GM23338 (cell line): Measurements from ENCODE around the gene SLC17A1. TPM values are rescaled to one million over a fixed set of nuclear protein-coding genes. Genes with fewer than 3 reads are reported as not detected.

ENCODE experiments used
- ATAC-seq: fragments of 200-7000 bp; cut with Tn5 transposase; 3 replicates; pipeline ENCODE4 v1.9.1; 2020
- DNase-seq: peaks from one replicate; pipeline ENCODE4 v3.0.0-alpha.2; 2015; ENCODE audit warnings: low spot score
- H2AFZ ChIP-seq: fragments of 200-600 bp; sonication (generic); 2 replicates; pipeline ENCODE4 v1.8.0; 2016; ENCODE audit warnings: antibody characterized with exemption, mild to moderate bottlenecking, moderate library complexity
- H3F3A ChIP-seq: fragments of 200-600 bp; sonication (generic); replicated peaks from 2 replicates; pipeline ENCODE4 v1.8.0; 2017; ENCODE audit warnings: antibody characterized with exemption, mixed run types, low read depth
- H3K27ac ChIP-seq: fragments of 200-600 bp; sonication (generic); 2 replicates; pipeline ENCODE4 v1.6.1; 2016; ENCODE audit warnings: low read depth
- H3K27me3 ChIP-seq: fragments of 200-600 bp; sonication (generic); 2 replicates; pipeline ENCODE4 v1.8.0; 2016; ENCODE audit warnings: mild to moderate bottlenecking, mixed run types, moderate library complexity; ENCODE audit not compliant: insufficient read depth
- H3K36me3 ChIP-seq: fragments of 200-600 bp; sonication (generic); 2 replicates; pipeline ENCODE4 v1.8.0; 2016; ENCODE audit warnings: mild to moderate bottlenecking; ENCODE audit not compliant: insufficient read depth
- H3K4me1 ChIP-seq: fragments of 200-600 bp; sonication (generic); 2 replicates; pipeline ENCODE4 v1.8.0; 2016; ENCODE audit warnings: mild to moderate bottlenecking, moderate library complexity; ENCODE audit not compliant: insufficient read depth
- H3K4me2 ChIP-seq: fragments of 200-600 bp; sonication (generic); 2 replicates; pipeline ENCODE4 v1.7.1; 2017; ENCODE audit warnings: mixed run types
- H3K4me3 ChIP-seq: fragments of 200-600 bp; sonication (generic); 2 replicates; pipeline ENCODE4 v1.6.1; 2016; ENCODE audit warnings: mixed run types
- H3K79me2 ChIP-seq: fragments of 200-600 bp; sonication (generic); replicated peaks from 2 replicates; pipeline ENCODE4 v1.8.0; 2017; ENCODE audit warnings: mild to moderate bottlenecking; ENCODE audit not compliant: insufficient read depth
- H3K9me2 ChIP-seq: fragments of 200-600 bp; sonication (generic); 2 replicates; pipeline ENCODE4 v1.8.0; 2017; ENCODE audit not compliant: insufficient read depth
- H4K20me1 ChIP-seq: fragments of 200-600 bp; sonication (generic); replicated peaks from 2 replicates; pipeline ENCODE4 v1.8.0; 2017; ENCODE audit warnings: mild to moderate bottlenecking; ENCODE audit not compliant: insufficient read depth
- H3K27ac Mint-ChIP-seq: 2 replicates; pipeline ENCODE4 v1.8.0; 2020; ENCODE audit warnings: inconsistent platforms, mild to moderate bottlenecking, moderate library complexity, mixed read lengths
- H3K27me3 Mint-ChIP-seq: 3 replicates; pipeline ENCODE4 v1.8.0; 2022; ENCODE audit warnings: low read depth, mild to moderate bottlenecking, moderate library complexity, mixed read lengths, inconsistent platforms; ENCODE audit not compliant: insufficient read depth, poor library complexity
- H3K36me3 Mint-ChIP-seq: 3 replicates; pipeline ENCODE4 v1.8.0; 2021; ENCODE audit warnings: low read depth, mild to moderate bottlenecking, inconsistent platforms, moderate library complexity, mixed read lengths
- H3K4me1 Mint-ChIP-seq: 3 replicates; pipeline ENCODE4 v1.8.0; 2020; ENCODE audit warnings: mild to moderate bottlenecking, inconsistent platforms, mixed read lengths
- H3K4me3 Mint-ChIP-seq: 3 replicates; pipeline ENCODE4 v1.8.0; 2021; ENCODE audit warnings: moderate library complexity, mild to moderate bottlenecking, inconsistent platforms, mixed read lengths
- H3K9me3 Mint-ChIP-seq: 3 replicates; pipeline ENCODE4 v1.8.0; 2020; ENCODE audit warnings: moderate library complexity, mild to moderate bottlenecking, inconsistent platforms, mixed read lengths
- CREB1 ChIP-seq: fragments of 250-450 bp; sonication (Bioruptor Pico); IDR thresholded peaks from 2 replicates; pipeline ENCODE4 v1.5.0; 2020; ENCODE audit warnings: low read depth, mild to moderate bottlenecking, moderate library complexity
- CTCF ChIP-seq, 2 experiments: fragments of 200-600 bp in 1 of 2; sonication (generic) in 1 of 2; conservative IDR thresholded peaks; 2 replicates each; pipeline versions ENCODE4 v1.5.1 to v1.6.1; 2016 to 2017; ENCODE audit warnings: antibody characterized with exemption in 2 of 2, low read depth in 2 of 2, mild to moderate bottlenecking in 2 of 2, moderate library complexity in 1 of 2
- ETS1 ChIP-seq: IDR thresholded peaks from 2 replicates; pipeline ENCODE4 v1.6.1; 2016; ENCODE audit warnings: antibody characterized with exemption
- EZH2 ChIP-seq: fragments of 200-600 bp; sonication (generic); IDR thresholded peaks from one replicate; pipeline ENCODE4 v1.8.0; 2017; ENCODE audit warnings: antibody characterized with exemption, mild to moderate bottlenecking, low read depth; ENCODE audit not compliant: unreplicated experiment
- EZH2phosphoT487 ChIP-seq: fragments of 200-600 bp; sonication (generic); IDR thresholded peaks from one replicate; pipeline ENCODE4 v1.8.1; 2018; ENCODE audit warnings: antibody characterized with exemption; ENCODE audit not compliant: unreplicated experiment
- JUNB ChIP-seq: IDR thresholded peaks from one replicate; pipeline ENCODE4 v1.6.1; 2016; ENCODE audit warnings: antibody characterized with exemption; ENCODE audit not compliant: unreplicated experiment
- NANOG ChIP-seq: IDR thresholded peaks from 2 replicates; pipeline ENCODE4 v1.6.1; 2016; ENCODE audit warnings: antibody characterized with exemption, borderline replicate concordance
- POLR2AphosphoS5 ChIP-seq: IDR thresholded peaks from 2 replicates; pipeline ENCODE4 v1.6.1; 2016; ENCODE audit warnings: antibody characterized with exemption, low read depth
- REST ChIP-seq: IDR thresholded peaks from one replicate; pipeline ENCODE4 v1.6.1; 2018; ENCODE audit warnings: antibody characterized with exemption; ENCODE audit not compliant: unreplicated experiment
- STAT1 ChIP-seq: IDR thresholded peaks from one replicate; pipeline ENCODE4 v1.6.1; 2016; ENCODE audit warnings: antibody characterized with exemption; ENCODE audit not compliant: unreplicated experiment
- ZNF114 ChIP-seq: fragments of 250-450 bp; sonication (Bioruptor Pico); IDR thresholded peaks from 2 replicates; pipeline ENCODE4 v1.5.0; 2020; ENCODE audit warnings: mild to moderate bottlenecking, moderate library complexity
- ZNF331 ChIP-seq: fragments of 250-450 bp; sonication (Bioruptor Pico); IDR thresholded peaks from 2 replicates; pipeline ENCODE4 v1.5.0; 2020; ENCODE audit warnings: low read depth, mild to moderate bottlenecking, moderate library complexity
- ZNF462 ChIP-seq: fragments of 250-450 bp; sonication (Bioruptor Pico); IDR thresholded peaks from 2 replicates; pipeline ENCODE4 v1.5.0; 2020; ENCODE audit warnings: mild to moderate bottlenecking, moderate library complexity
- polyA plus RNA-seq: library from polyadenylated mRNA; unstranded; fragments of >200 nt; fragmentation: Nextera tagmentation; extraction: Ambion mirVana; gene quantifications from 2 replicates; pipeline ENCODE4 v1.2.1, GENCODE V29; 2016
- total RNA-seq: library from RNA; depleted of rRNA; stranded (reverse); fragments of >200 nt; shearing (Covaris generic); gene quantifications from 2 replicates; pipeline ENCODE4 v1.2.3, GENCODE V29; 2014

The SLC17A1 gene
- total and polyA plus RNA-seq, 2 experiments from 2014 or later = not detected

GRCh38 chr6:25832307-25832662 is 433 bp upstream of the SLC17A1 start:
- Histone ChIP-seq H3K27ac (no peak overlapping the region), H3K9me2 (no peaks in the 10 kb centered on the region), H3K4me2 (no peak overlapping the region), H3K79me2 (no peaks in the 10 kb centered on the region), H3K4me3 (no peak overlapping the region), H3F3A (no peaks in the 10 kb centered on the region), H2AFZ (0 out of 2 replicates have a peak overlapping the region, but pooled peaks have one; percentile 18), H3K36me3 (no peaks in the 10 kb centered on the region), H4K20me1 (no peaks in the 10 kb centered on the region), H3K4me1 (no peaks in the 10 kb centered on the region), H3K27me3 (no peaks in the 10 kb centered on the region)
- no peaks in the 10 kb centered on the region for H3K36me3 Mint-ChIP-seq
- H3K9me3 Mint-ChIP-seq = no peaks in the 10 kb centered on the region
- no peak overlapping the region for H3K27ac Mint-ChIP-seq
- no peaks in the 10 kb centered on the region for H3K27me3 Mint-ChIP-seq
- ATAC-seq (no peak), DNase-seq (no peak)
- no peak for TF ChIP-seq CTCF (conservative IDR thresholded peaks at IDR 0.05; ENCODE audit: low read depth in 2 of 2)
- TF ChIP-seq ZNF114 = no peak
- no peak for TF ChIP-seq ZNF331 (CRISPR knock-in tag)
- no peak for TF ChIP-seq CREB1 (CRISPR knock-in tag)
- no peak for TF ChIP-seq REST
- no peak for TF ChIP-seq EZH2phosphoT487
- TF ChIP-seq EZH2 = no peak
- TF ChIP-seq STAT1 = no peak
- no peak for TF ChIP-seq ETS1
- no peak for TF ChIP-seq POLR2AphosphoS5
- no peak for TF ChIP-seq JUNB
- no peak for TF ChIP-seq NANOG
- no peak for TF ChIP-seq ZNF462 (CRISPR knock-in tag)
- H3K4me3 Mint-ChIP-seq = no peak overlapping the region
- H3K4me1 Mint-ChIP-seq = peaks cover 2% of the 10 kb centered on the region; the same call in 1 of the 3 replicates
